Measurements from ENCODE around the gene MAPT.
"Not testable (repeated sequence)": the region's sequence is repeated elsewhere in the genome, so short reads cannot be mapped to it uniquely, and the experiment has no call there.

Gene MAPT

GRCh38 chr17:45862127-45862526 lies 32.2 kb upstream of the MAPT start:
- DNase-seq (ENCODE audit: low read depth), result not testable (repeated sequence)

DNA sequence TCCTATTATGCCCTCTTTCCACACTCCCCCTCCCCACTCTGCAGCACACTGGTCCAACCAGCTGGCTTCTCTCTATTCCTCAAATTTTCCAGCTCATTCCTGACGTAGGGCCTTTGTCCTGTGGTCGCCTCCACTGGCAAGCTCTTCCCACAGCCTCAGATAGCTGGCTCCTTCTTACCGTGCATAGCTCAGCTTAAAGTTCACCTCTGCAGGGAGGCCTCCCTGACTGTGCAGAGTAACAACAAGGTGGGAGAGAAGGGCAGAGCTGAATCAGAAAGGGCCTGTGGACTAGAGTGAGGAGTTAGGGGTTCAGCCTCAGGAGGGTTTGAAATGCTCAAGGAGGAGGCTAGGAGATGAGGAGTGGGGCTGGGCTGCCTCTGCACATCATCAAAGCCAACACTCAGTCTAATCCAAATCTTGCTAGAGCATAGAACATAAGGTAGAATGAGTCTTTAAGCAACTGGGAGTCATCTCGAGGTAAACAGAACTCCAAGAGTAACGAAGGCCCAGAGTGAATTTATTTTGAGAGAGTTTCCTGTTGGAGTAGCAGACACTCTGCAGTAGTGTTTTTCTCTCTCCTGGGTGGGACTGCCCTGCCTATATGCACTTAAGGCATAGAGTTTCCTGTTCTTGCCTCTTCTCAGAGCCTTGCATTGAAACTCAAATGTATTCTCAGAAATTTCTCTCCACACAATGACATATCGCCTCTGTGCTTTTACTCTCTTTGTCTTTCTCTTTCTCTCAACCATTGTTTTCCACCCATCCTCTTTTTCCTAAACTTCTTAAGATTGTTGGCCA lies 30.3 kb upstream of the MAPT start:
- no peak for DNase-seq (ENCODE audit: low read depth)

- no peak for DNase-seq (ENCODE audit: low read depth)
These were observed 27.2 kb upstream of the MAPT start for GRCh38 chr17:45867171-45867570.

- no peak for DNase-seq (ENCODE audit: low read depth)
These were observed 26.7 kb upstream of the MAPT start for GRCh38 chr17:45867702-45868101.

- DNase-seq (ENCODE audit: low read depth), result no peak
These were observed 26.1 kb upstream of the MAPT start for GRCh38 chr17:45868276-45868675.

DNA sequence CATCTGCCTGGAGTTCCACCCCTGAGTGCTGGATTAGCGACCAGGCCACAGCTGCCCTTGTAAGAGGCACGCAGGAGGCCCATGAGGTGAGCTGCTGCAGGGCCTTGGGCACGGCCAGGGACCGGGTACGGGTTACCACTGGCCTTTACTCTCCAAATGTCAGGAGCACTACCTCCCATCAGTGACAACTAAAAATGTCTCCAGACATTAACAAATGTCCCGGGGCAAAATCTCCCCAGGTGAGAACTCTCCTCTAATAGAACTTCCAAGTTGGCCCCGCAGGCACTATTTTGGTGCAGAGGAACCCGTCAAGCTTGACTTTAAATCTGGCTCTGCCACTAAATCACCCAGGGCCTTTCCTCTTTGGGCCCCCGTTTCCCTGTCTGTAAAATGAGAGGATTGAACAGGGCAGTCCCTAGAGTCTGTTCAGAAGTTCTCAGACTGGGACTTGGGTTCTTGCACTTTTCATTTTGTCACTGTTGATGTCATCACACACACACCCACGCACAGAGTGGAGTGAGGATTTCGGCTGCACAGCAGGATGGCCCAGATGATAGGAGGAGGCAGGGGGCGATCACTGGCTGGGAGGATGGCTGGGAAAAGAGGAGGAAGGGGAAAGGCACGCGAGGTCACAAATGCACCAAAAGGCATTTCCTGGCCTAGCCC lies 24.5 kb upstream of the MAPT start:
- no peak for DNase-seq (ENCODE audit: low read depth)

GRCh38 chr17:45870342-45870974 lies 23.9 kb upstream of the MAPT start:
- no peak for DNase-seq (ENCODE audit: low read depth)

DNA sequence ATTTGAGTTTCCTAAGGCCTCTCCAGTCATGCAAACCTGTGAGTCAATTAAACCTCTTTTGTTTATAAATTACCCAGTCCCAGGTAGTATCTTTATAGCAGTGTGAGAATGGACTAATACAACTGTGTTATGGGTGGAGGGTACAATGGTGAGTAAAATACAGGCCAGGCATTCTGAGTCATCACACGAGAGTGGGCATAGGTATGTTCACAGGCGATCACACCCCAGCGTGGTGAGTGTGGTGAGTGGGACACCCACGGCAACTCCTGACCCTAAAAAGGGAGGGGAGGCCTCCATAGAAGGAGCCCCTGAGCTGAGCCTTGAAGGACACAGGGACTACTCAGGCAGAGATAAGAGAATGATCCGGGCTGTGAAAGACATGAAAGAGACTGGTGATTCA lies 22.6 kb upstream of the MAPT start:
- no peak for DNase-seq (ENCODE audit: low read depth)

DNA sequence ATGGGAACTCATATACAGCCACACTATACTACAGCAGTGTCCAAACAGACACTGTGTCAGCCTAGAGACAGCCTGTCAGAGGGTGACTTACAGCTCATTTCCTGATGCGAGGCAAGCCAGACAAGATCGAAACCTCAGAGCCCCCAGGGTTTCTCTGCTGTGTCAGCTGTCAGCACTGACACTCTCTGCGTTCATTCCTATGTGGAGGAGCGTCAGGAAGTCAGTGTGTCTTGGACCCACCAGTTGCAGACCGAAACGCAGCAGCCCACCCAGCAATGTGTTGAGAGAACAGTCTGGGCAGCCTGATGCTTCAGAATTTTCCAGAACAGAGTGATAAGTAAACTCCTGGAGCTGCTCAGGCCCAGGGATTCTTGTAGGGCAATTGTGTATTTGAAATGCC lies 20.6 kb upstream of the MAPT start:
- DNase-seq (ENCODE audit: low read depth), result no peak

GRCh38 chr17:45874151-45874550 lies 20.2 kb upstream of the MAPT start:
- DNase-seq (ENCODE audit: low read depth), result no peak

DNA sequence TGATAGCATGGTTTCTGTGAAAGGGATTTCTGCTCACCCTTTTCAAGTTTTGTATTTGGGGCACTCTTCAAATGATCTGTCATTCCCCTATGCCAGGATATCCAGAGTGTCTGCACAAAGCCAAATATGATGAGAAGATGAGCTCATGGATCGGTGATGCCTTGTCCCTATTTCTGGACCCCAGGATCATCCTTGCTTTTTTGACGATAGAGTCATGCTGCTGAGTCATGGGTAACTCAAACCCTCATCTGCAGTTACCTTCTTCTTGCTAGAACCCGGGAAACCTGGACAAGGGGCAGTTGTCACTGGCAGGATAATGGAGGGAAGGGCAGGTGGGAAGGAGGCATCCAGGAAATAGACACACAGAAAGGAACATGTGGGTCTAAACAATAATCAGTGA lies 17.8 kb upstream of the MAPT start:
- DNase-seq (ENCODE audit: low read depth), result no peak

DNA sequence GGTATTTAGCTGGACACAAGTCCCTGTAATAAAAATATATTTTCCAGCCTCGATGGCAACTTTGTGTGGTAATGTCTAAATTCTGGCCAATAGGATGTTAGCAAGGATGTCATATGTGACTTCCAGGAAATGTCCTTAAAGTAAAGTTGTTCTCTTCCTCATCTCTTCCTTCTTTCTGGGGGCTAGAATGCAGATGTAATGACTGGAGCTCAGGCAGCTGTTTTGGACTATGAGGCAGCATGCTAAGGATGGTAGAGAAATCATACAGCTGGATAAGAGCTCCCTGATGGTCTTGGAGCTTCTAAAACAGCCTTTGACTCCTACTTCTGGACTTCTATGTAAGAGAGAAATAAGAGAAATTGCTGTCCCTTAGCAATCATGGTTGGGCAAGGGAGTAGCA lies 16.9 kb upstream of the MAPT start:
- DNase-seq (ENCODE audit: low read depth), result no peak

GRCh38 chr17:45883063-45883462 lies 11.3 kb upstream of the MAPT start:
- DNase-seq (ENCODE audit: low read depth), result no peak

DNA sequence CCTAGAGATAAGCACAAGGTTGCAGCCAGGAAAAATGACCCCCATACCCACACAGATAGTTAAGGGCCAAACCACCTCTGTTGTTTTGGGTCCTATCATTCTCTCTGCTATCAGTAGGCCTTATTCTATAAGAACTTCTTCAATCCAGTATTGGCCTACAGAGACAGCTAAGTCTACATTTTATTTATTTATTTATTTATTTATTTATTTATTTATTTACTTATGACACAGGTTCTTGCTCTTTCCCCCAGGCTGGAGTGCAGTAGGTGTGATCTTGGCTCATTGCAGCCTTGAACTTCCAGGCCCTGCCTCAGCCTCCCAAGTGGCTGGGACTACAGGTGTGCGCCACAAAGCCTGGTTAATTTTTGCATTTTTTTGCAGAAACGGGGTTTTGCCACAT lies 7.5 kb upstream of the MAPT start:
- no peak for DNase-seq (ENCODE audit: low read depth)

DNA sequence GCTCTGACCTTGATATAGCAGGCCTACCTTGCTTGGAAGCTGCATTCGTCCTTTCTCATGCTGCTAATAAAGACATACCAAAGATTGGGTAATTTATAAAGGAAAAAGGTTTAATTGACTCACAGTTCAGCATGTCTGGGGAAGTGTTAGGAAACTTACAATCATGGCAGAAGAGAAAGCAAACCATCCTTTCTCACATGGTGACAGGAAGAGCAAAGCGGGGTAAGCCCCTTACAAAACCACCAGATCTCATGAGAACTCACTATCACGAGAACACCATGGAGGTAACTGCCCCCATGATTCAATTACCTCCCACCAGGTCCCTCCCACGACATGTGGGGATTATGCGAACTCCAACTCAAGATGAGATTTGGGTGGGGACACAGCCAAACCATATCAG lies 6.0 kb upstream of the MAPT start:
- DNase-seq (ENCODE audit: low read depth), result no peak

- DNase-seq (ENCODE audit: low read depth), result no peak
These were observed 4.8 kb upstream of the MAPT start for GRCh38 chr17:45889579-45889978.

DNA sequence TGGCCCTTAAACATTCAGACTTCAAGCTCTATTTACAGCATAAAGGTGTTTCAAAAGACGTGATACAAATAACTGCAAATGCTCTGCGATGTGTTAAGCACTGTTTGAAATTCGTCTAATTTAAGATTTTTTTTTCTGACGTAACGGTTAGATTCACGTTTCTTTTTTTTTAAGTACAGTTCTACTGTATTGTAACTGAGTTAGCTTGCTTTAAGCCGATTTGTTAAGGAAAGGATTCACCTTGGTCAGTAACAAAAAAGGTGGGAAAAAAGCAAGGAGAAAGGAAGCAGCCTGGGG lies 681 bp upstream of the MAPT start:
- DNase-seq (ENCODE audit: low read depth), result no peak

- DNase-seq (ENCODE audit: low read depth), result peak; percentile 2
These were observed 1.1 kb downstream of the MAPT start for GRCh38 chr17:45895304-45895968.

DNA sequence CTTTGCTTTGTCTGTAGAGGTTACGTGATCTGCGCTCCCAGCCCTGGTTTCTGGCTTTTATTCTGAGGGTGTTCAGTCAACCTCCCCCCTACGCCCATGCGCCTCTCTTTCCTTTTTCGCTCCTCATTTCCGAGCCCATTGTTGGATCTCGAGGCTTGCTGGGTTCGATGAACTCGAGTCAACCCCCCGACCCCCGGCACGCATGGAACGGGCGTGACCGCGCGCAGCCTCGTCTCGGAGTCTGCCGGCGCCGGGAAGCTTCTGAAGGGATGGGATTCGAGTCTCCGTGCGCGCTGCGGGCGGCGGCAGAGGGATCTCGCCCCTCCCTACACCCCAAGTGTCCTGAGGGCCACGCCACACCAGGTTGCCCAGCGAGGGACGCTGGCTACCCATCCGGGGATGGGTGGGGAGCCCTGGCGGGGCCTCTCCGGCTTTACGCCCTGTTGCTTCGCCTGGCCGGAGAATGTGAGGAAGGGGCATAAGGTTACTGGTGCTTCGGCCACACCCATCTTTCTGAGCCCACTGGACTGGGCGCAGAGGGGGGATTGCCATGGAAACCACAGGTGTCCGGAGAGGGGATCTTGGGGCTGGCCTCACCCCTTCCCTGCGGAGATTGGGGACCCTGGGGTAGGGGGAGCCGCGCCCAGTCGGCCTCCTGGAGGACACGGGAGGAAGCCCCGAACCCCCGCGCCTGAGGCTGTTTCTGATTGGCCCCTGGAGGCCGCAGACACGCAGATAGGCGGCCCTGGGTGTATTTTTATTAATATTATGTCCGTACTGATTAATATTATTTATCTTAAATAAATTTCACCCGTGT lies 1.8 kb downstream of the MAPT start:
- no peak for DNase-seq (ENCODE audit: low read depth)

- DNase-seq (ENCODE audit: low read depth), result no peak
These were observed 2.7 kb downstream of the MAPT start for GRCh38 chr17:45896803-45897693.

DNA sequence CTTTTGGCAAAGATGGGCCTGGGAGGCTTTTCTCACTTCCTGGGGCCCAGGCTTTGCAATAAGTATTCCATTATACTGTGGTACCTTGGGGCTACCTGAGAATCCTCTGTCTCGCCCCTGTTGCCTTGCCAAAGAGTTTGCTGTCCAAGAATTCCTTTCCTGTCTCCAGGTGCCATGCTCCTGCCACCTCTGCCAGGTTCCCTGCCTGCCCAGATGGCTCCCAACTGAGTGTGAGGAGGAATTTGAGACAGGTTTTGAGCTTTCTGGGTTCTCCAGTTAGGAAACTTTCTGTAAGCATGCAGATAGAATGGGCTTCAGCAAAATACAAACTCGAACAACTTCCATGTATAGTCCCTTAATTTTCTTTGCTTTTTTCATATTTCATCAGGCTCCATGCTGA lies 5.8 kb downstream of the MAPT start:
- DNase-seq (ENCODE audit: low read depth), result no peak

Data from GM04503 (cell line).